NT2/D1 (cell line): ENCODE data around the gene CDNF.

Source experiments
- DNase-seq: peaks from one replicate; pipeline ENCODE4 v3.0.0-alpha.2; 2011; ENCODE audit warnings: low read depth, low spot score
- H3K27me3 ChIP-seq: 2 replicates; pipeline ENCODE4 v1.6.0; 2011; ENCODE audit warnings: mild to moderate bottlenecking; ENCODE audit not compliant: insufficient read length, insufficient read depth
- H3K36me3 ChIP-seq: 2 replicates; pipeline ENCODE4 v1.6.1; 2011; ENCODE audit warnings: mild to moderate bottlenecking, low read length, mixed read lengths; ENCODE audit not compliant: insufficient read depth, insufficient read length
- H3K4me1 ChIP-seq: 2 replicates; pipeline ENCODE4 v1.5.1; 2011; ENCODE audit not compliant: insufficient read depth, insufficient read length
- H3K4me3 ChIP-seq: 2 replicates; pipeline ENCODE4 v1.5.1; 2011; ENCODE audit warnings: low read depth; ENCODE audit not compliant: insufficient read length
- H3K9ac ChIP-seq: 2 replicates; pipeline ENCODE4 v1.6.0; 2011; ENCODE audit warnings: low read depth; ENCODE audit not compliant: insufficient read length
- H3K9me3 ChIP-seq: 2 replicates; pipeline ENCODE4 v1.5.1; 2011; ENCODE audit warnings: mild to moderate bottlenecking, low read length; ENCODE audit not compliant: insufficient read depth
- SUZ12 ChIP-seq: IDR thresholded peaks from 2 replicates; pipeline ENCODE4 v1.6.1; 2011; ENCODE audit not compliant: insufficient read length, insufficient read depth; ENCODE audit errors: extremely low read depth
- YY1 ChIP-seq: IDR thresholded peaks from 2 replicates; pipeline ENCODE4 v1.6.1; 2011; ENCODE audit not compliant: insufficient read length, insufficient read depth
- ZNF274 ChIP-seq: IDR thresholded peaks from 2 replicates; pipeline ENCODE4 v1.6.1; 2011; ENCODE audit warnings: mild to moderate bottlenecking, low read depth, low read length

CDNF gene

DNA sequence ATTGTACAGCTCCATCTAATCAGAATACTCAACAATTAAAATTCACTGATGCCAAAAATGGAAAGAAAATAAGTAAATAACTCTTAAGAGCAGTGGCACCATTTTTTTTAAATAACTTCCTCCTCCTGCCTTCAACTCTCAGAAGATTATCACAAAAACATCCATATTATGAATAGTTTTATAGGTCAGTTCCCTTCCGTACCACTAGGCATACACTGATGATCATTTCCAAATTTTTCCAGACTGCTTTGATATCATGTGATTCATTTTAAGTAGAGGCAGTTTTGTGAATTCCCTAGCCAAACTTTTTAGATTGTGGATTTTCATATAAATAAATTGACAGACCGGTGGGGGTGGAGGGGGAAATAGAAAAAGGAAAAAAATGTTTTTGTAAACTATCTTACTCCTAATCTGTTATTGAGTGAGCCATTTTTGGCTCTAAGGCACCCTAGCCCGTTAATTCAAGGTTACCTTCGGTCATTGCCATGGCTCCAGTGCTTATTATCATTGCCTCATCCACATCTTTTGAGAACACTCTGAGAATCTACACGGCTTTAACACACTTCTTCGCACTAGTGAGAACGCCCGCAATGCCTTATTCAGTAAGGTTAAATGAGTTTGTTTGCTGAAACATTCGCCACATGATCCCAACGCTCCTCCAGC is 64.2 kb downstream of the CDNF start:
- no peak for DNase-seq
- H3K9me3 ChIP-seq = no peaks in the 10 kb centered on the region
- H3K4me3 ChIP-seq = no peak overlapping the region
- H3K27me3 ChIP-seq = no peaks in the 10 kb centered on the region
- no peaks in the 10 kb centered on the region for H3K4me1 ChIP-seq
- no peak for TF ChIP-seq SUZ12
- no peak for TF ChIP-seq ZNF274
- H3K36me3 ChIP-seq = no peaks in the 10 kb centered on the region
- no peak overlapping the region for H3K9ac ChIP-seq

DNA sequence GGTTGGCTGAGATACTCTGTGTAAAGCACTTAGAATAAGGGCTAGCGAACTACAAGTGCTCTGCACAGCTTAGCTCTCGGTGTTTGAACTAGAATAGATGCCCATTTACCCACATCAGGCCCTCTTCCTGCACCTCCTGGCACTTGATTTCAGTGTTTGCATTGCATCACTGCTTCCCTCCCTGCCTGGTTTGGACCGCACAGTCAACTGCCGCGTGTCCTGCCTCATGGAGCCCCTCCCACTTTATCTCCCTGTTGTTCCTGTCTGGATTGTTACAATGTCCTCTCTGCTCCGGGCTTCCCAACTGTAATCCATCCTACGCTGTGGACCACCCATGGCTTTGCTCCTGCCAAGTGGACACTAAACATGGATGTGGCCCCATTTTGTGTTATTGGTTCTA is 65.4 kb downstream of the CDNF start:
- no peaks in the 10 kb centered on the region for H3K36me3 ChIP-seq
- H3K4me1 ChIP-seq = no peaks in the 10 kb centered on the region
- no peaks in the 10 kb centered on the region for H3K9me3 ChIP-seq
- DNase-seq = no peak
- H3K9ac ChIP-seq = no peak overlapping the region
- H3K27me3 ChIP-seq = no peaks in the 10 kb centered on the region
- no peak for TF ChIP-seq SUZ12
- TF ChIP-seq YY1 = no peak
- TF ChIP-seq ZNF274 = no peak
- H3K4me3 ChIP-seq = no peak overlapping the region

DNA sequence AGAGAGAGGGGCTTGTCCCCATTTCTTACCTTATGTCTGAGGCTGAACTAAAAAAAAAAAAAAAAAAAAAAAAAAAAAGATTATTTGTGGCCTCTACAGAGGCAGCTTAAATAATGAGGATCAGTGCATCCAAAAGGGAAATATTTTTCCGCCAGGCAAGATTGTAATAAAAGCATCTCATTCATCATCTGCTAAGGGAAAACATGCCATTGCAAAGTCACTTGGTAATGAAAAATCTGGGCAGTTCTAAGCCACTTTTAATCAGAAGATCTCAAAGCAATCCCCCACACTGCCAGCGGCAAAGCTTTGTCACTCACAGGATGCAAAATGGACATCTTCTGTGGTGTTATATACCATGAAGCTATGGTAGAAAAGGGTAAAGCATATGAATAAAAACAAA is 66.9 kb downstream of the CDNF start:
- Histone ChIP-seq H3K36me3 (no peaks in the 10 kb centered on the region), H3K9me3 (no peaks in the 10 kb centered on the region), H3K4me1 (no peaks in the 10 kb centered on the region), H3K4me3 (no peak overlapping the region), H3K9ac (no peak overlapping the region), H3K27me3 (no peaks in the 10 kb centered on the region)
- TF ChIP-seq SUZ12 = no peak
- DNase-seq = no peak
